Stimulated activated naive CD4-positive, alpha-beta T cell (primary cell): Measurements from ENCODE around the gene C15orf39.

Experiments used
- DNase-seq, 6 experiments: peaks; one replicate each; lab custom pipeline; 2025; lab: John Stamatoyannopoulos, UW

C15orf39 gene

GRCh38 chr15:75197062-75197630 is 4.5 kb upstream of the C15orf39 start:
- no peak for DNase-seq

- peak in 4 of 6 experiments; percentile 6 to 18 (median 8) for DNase-seq
These were observed 2.9 kb upstream of the C15orf39 start for GRCh38 chr15:75198560-75199356.

GRCh38 chr15:75199357-75199940 is 2.2 kb upstream of the C15orf39 start:
- DNase-seq, result no peak

- DNase-seq, result no peak
These were observed 1.3 kb upstream of the C15orf39 start for GRCh38 chr15:75200391-75200764.

- DNase-seq, result peak in 4 of 6 experiments; percentile 24 to 58 (median 39)
These were observed 692 bp upstream of the C15orf39 start for GRCh38 chr15:75200765-75201615.

GRCh38 chr15:75202251-75203016 is 752 bp downstream of the C15orf39 start:
- DNase-seq, result peak; percentile 76 to 89 (median 82)

GRCh38 chr15:75203017-75203907 is 1.6 kb downstream of the C15orf39 start:
- DNase-seq, result peak in 3 of 6 experiments; percentile 15 to 23 (median 23)

- DNase-seq, result no peak
These were observed 2.2 kb downstream of the C15orf39 start for GRCh38 chr15:75203908-75204263.

- DNase-seq, result peak; percentile 74 to 82 (median 76)
These were observed 2.8 kb downstream of the C15orf39 start for GRCh38 chr15:75204340-75205063.

- no peak for DNase-seq
These were observed 3.3 kb downstream of the C15orf39 start for GRCh38 chr15:75205064-75205395.

- no peak for DNase-seq
These were observed 4.3 kb downstream of the C15orf39 start for GRCh38 chr15:75206006-75206405.

- DNase-seq, result no peak
These were observed 5.3 kb downstream of the C15orf39 start for GRCh38 chr15:75206803-75207617.

GRCh38 chr15:75207618-75208500 is 6.2 kb downstream of the C15orf39 start:
- DNase-seq, result no peak

- no peak for DNase-seq
These were observed 7.0 kb downstream of the C15orf39 start for GRCh38 chr15:75208501-75209288.

- DNase-seq, result no peak
These were observed 7.6 kb downstream of the C15orf39 start for GRCh38 chr15:75209289-75209676.

- no peak for DNase-seq
These were observed 9.1 kb downstream of the C15orf39 start for GRCh38 chr15:75210811-75211230.
